Measurements from ENCODE around the gene PIEZO2.
"Not testable (repeated sequence)": the region's sequence is repeated elsewhere in the genome, so short reads cannot be mapped to it uniquely, and the experiment has no call there.

PIEZO2 gene

DNA sequence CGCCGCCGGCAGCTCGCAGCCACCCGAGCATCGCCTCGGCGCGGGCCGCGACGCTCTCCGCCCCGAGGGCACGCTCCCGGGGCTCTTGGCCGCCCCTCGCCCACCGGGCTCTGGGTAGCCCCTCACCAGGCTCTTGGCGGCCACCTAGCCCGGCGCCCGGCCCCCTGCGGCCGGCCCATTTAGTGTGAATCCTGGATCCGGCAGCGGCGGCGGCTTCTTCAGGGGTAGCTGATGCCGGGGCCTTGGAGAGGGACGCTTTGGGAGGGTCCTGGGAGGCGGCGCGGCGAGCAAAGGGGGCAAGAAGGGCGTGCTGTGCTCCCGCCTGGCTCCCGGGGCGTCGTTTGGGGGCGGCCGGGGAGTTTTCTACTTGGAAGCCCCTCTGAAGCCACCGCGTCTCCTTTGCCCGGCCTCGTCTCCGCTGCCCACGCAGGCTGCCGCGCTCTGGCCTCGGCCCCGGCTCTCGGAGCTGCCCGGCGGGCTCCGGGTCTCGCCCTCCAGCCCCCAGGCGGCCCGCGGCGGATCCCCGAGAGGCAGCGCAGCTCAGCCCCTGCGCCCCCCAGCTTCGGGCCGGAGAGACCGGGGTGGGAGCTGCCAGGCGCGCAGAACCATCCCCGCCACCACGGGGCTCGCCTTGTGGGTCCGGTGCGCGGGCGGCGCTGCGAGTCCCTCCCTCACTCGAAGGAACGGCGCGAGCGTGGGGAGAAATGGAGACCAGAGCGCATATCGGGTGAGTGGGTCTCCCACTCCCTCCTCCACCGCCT is 509 bp downstream of the PIEZO2 start:
- peaks cover 39% of the 10 kb centered on the region for H3K4me1 ChIP-seq (ENCODE audit: insufficient read depth, low read length)
- no peak overlapping the region for H3K27ac ChIP-seq (ENCODE audit: low read length)
- H3K36me3 ChIP-seq (ENCODE audit: insufficient read depth, low read depth, low read length): no peaks in the 10 kb centered on the region
- no peaks in the 10 kb centered on the region for H3K9me3 ChIP-seq (ENCODE audit: insufficient read depth, low read depth, low read length)
- peak overlapping the region; percentile 35; the same call in 1 of the 2 replicates for H3K9ac ChIP-seq (ENCODE audit: low read depth, low read length)
- peaks cover 71% of the 10 kb centered on the region for H3K27me3 ChIP-seq (ENCODE audit: insufficient read depth, low read length)
- peak overlapping the region; percentile 67; the same call in 1 of the 2 replicates for H3K4me3 ChIP-seq (ENCODE audit: low read length)

DNA sequence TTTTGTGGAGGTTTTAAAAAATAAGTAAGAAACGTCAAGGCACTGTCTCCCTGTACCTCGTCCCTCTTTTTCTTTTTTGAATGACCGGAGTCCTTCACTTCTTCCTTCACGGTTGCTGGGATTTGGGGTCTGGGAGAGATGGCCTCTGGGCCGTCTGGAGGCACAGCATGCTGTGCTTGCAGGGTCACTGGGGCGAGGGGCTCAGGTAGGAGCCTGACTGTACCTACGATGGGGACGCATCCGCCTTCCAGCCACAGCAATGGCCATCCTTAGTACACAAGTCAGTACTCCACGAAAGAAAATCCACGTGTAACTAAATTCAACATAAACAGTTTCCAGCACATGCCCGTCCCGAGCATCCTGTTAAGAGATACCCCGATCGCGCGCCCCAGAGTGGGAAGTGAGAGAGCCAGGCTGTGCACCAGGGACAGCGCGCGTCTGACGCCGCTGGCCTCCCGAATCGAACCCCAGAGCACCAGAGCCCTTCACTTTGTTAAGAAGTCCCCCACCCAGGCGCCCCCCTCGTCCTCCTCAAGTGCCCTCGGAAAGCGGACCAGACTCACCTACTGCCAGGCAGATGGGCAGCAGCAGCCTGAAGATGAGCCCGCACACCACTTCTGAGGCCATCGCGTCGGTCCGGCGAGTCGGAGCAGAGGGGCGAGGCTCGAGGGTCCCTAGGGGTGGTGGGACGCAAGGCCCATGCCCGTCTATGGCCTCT is 1.2 kb downstream of the PIEZO2 start:
- Histone ChIP-seq H3K9ac (ENCODE audit: low read depth, low read length) (no peak overlapping the region; the same call in 1 of the 2 replicates), H3K4me1 (ENCODE audit: insufficient read depth, low read length) (peaks cover 39% of the 10 kb centered on the region), H3K4me3 (ENCODE audit: low read length) (peak overlapping the region; percentile 67), H3K9me3 (ENCODE audit: insufficient read depth, low read depth, low read length) (no peaks in the 10 kb centered on the region), H3K36me3 (ENCODE audit: insufficient read depth, low read depth, low read length) (no peaks in the 10 kb centered on the region), H3K27ac (ENCODE audit: low read length) (no peak overlapping the region), H3K27me3 (ENCODE audit: insufficient read depth, low read length) (peaks cover 71% of the 10 kb centered on the region)

DNA sequence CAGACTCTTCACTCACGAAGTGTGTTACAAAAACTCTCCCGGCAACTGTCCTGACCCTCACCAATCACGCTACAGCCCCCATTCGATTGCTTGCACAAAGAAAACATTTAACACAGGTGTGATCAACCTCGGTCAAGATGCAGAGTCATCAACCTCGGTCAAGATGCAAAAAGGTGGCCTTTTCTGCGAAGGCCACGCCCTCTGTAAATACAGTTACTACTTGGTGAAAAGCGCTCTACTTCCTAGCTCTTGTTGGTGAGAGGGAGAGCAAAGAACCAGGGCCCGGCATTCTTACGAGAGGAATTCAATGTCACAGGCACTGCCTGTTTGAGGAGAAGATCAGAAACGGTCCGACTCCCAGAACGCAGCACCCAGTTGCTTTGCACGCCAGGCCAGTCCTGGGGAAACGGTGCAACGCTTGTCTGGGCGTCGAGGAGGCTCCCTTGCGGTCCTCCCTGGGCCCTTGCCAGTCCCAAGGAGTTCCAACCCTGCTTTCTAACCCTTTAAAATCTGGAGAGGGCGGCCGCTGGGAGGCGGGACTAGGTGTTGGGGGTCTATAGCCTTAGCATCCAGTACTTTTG is 1.9 kb downstream of the PIEZO2 start:
- H3K9ac ChIP-seq (ENCODE audit: low read depth, low read length): no peak overlapping the region; the same call in 1 of the 2 replicates
- H3K27me3 ChIP-seq (ENCODE audit: insufficient read depth, low read length): peaks cover 71% of the 10 kb centered on the region
- no peaks in the 10 kb centered on the region for H3K9me3 ChIP-seq (ENCODE audit: insufficient read depth, low read depth, low read length)
- H3K4me3 ChIP-seq (ENCODE audit: low read length): peak overlapping the region; percentile 67
- peaks cover 39% of the 10 kb centered on the region for H3K4me1 ChIP-seq (ENCODE audit: insufficient read depth, low read length)
- no peaks in the 10 kb centered on the region for H3K36me3 ChIP-seq (ENCODE audit: insufficient read depth, low read depth, low read length)
- no peak overlapping the region for H3K27ac ChIP-seq (ENCODE audit: low read length)

DNA sequence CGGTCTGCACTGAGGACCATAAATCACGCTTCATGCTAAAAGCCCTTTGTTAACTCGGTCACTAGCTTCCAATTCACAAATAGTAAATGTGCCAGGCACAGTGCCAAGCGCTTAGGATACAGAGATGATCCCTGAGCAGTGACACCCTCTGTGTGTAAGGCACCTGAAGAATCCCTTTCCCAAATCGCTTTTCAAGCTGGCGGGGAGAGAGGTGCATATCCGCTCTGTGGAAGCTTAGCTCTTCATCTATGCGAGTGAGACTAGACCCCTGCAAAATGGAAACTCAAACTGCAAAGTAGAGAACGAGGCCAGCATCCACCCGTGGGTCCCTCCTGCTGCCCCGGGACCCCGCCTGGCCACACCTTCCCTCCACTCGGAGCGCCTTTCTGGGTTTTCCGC is 2.4 kb downstream of the PIEZO2 start:
- no peak overlapping the region for H3K27ac ChIP-seq (ENCODE audit: low read length)
- no peaks in the 10 kb centered on the region for H3K36me3 ChIP-seq (ENCODE audit: insufficient read depth, low read depth, low read length)
- peaks cover 71% of the 10 kb centered on the region for H3K27me3 ChIP-seq (ENCODE audit: insufficient read depth, low read length)
- no peak overlapping the region; the same call in 1 of the 2 replicates for H3K9ac ChIP-seq (ENCODE audit: low read depth, low read length)
- H3K9me3 ChIP-seq (ENCODE audit: insufficient read depth, low read depth, low read length): no peaks in the 10 kb centered on the region
- peaks cover 39% of the 10 kb centered on the region for H3K4me1 ChIP-seq (ENCODE audit: insufficient read depth, low read length)
- H3K4me3 ChIP-seq (ENCODE audit: low read length): peak overlapping the region; percentile 67

DNA sequence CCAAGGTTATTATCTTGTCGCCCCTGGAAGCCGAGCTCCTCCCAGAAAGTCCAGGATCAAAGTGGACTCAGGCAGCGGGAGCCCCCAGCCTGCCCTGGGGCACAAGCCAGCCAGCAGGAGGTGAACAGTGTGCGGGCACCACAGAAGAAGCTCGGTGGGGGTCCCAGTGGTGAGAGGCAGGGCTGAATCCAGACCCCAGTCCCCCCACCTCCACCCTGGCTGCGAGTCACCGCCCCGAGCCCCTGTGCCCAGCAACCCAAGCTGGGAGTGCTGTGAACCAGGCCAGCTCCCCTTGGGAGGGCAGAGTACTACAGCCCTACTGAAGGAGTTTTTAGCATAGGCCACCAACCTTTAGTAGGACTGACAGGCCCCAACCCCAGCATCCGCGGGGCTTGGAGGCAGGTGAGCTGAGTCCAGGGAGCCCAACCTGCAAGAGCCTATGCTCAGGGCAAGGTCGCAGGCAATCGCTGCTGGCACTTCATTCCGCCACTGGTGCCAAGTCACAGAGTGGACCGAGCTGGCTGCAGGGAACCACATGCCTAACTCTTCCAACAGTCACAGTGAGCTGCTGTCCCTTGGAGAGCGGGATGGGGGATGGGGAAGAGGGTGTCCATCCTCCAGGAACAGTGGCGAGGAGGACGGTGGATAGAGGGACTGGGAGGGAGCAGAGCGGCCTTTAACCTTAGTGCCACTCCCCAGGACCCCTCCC is 3.0 kb downstream of the PIEZO2 start:
- peak overlapping the region; percentile 67 for H3K4me3 ChIP-seq (ENCODE audit: low read length)
- no peaks in the 10 kb centered on the region for H3K9me3 ChIP-seq (ENCODE audit: insufficient read depth, low read depth, low read length)
- no peak overlapping the region for H3K27ac ChIP-seq (ENCODE audit: low read length)
- no peaks in the 10 kb centered on the region for H3K36me3 ChIP-seq (ENCODE audit: insufficient read depth, low read depth, low read length)
- peaks cover 67% of the 10 kb centered on the region for H3K27me3 ChIP-seq (ENCODE audit: insufficient read depth, low read length)
- peaks cover 36% of the 10 kb centered on the region for H3K4me1 ChIP-seq (ENCODE audit: insufficient read depth, low read length)
- no peak overlapping the region for H3K9ac ChIP-seq (ENCODE audit: low read depth, low read length)

DNA sequence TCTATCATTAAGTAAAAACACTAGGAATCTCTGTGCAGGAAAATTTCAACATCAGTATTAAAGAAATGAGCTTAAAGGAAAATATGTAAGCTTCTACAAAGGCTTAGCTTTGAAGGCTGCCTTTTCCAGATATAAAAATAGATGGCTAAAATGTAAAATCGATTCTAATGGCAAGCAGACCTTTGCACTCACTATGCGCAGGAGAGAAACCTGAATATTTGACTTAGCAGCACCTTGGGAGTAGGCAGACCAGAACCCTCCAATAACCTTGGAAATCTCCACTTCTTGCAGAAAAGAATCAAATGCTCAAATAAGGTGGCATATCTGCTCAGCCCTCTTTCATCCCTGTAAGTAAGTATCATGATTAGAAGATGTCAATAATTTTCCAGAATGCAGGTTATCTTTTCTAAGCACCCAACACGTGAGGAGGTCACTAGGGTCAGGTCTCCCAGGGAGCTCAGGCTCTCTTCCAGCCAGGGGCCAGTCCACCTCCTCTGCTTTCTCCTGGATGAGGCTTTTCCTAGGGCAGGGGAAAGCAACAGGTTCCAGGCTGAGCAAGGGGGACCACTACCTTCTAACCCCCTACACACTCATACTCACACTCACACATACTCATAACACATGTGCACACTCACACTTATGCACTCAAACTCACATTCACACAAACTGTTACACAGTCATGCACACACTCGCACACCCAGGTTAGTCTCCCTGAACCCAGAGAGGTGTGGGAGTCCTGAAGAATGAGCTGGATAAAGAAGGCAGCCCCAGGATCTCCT is 3.8 kb downstream of the PIEZO2 start:
- H3K27ac ChIP-seq (ENCODE audit: low read length): no peak overlapping the region

DNA sequence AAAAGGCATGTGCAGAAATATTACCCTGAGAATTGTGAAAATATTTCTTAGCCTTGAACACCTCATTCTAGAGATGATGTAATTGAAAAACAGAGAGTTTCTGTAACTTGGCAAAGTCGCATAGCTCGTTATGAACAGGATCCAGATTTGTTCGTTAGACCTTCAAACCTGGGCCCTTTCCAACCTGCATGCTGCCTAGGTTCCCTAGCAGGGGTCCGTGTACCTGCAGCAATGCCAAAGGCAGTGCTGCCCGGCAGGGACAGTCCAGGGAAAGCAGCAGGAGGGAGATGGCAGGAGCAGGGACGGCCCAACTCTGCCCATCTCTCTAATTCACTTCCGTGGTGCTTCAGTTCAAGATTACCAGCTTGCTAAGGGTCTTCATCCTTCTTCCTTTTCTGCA is 12.0 kb downstream of the PIEZO2 start:
- H3K4me1 ChIP-seq (ENCODE audit: insufficient read depth, low read length): no peaks in the 10 kb centered on the region
- H3K36me3 ChIP-seq (ENCODE audit: insufficient read depth, low read depth, low read length): no peaks in the 10 kb centered on the region
- H3K27me3 ChIP-seq (ENCODE audit: insufficient read depth, low read length): no peaks in the 10 kb centered on the region
- H3K9ac ChIP-seq (ENCODE audit: low read depth, low read length): no peak overlapping the region
- H3K27ac ChIP-seq (ENCODE audit: low read length): no peak overlapping the region
- no peaks in the 10 kb centered on the region for H3K9me3 ChIP-seq (ENCODE audit: insufficient read depth, low read depth, low read length)
- H3K4me3 ChIP-seq (ENCODE audit: low read length): no peak overlapping the region

More for the DNA sequence above, 3.8 kb downstream of the PIEZO2 start:
- Histone ChIP-seq H3K36me3 (ENCODE audit: insufficient read depth, low read depth, low read length) (no peaks in the 10 kb centered on the region), H3K27me3 (ENCODE audit: insufficient read depth, low read length) (peaks cover 60% of the 10 kb centered on the region), H3K4me1 (ENCODE audit: insufficient read depth, low read length) (peaks cover 28% of the 10 kb centered on the region), H3K4me3 (ENCODE audit: low read length) (peak overlapping the region; percentile 67), H3K9me3 (ENCODE audit: insufficient read depth, low read depth, low read length) (no peaks in the 10 kb centered on the region), H3K9ac (ENCODE audit: low read depth, low read length) (no peak overlapping the region)

DNA sequence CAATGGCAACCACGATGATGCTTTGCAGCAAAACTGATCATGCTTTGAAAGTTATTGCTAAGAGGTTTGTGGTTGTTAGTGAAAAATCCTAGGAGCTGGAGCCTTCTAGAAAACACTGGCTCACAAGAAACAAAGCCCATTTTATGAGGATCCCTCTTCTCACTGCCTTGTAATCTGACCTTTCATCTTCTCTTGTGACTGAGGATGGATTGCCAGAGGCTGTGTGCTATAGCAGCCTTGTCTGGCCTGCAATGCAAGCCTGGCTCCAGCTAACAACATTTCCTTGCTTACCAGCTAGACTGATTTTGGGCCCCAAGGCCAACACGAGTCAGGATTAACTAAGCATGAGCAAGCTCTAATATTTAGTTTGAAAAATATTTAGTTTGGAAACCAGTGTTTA is 13.1 kb downstream of the PIEZO2 start:
- H3K9me3 ChIP-seq (ENCODE audit: insufficient read depth, low read depth, low read length): no peaks in the 10 kb centered on the region
- H3K9ac ChIP-seq (ENCODE audit: low read depth, low read length): no peak overlapping the region
- H3K4me3 ChIP-seq (ENCODE audit: low read length): no peak overlapping the region
- no peaks in the 10 kb centered on the region for H3K4me1 ChIP-seq (ENCODE audit: insufficient read depth, low read length)
- no peak overlapping the region for H3K27ac ChIP-seq (ENCODE audit: low read length)
- no peaks in the 10 kb centered on the region for H3K27me3 ChIP-seq (ENCODE audit: insufficient read depth, low read length)
- no peaks in the 10 kb centered on the region for H3K36me3 ChIP-seq (ENCODE audit: insufficient read depth, low read depth, low read length)

DNA sequence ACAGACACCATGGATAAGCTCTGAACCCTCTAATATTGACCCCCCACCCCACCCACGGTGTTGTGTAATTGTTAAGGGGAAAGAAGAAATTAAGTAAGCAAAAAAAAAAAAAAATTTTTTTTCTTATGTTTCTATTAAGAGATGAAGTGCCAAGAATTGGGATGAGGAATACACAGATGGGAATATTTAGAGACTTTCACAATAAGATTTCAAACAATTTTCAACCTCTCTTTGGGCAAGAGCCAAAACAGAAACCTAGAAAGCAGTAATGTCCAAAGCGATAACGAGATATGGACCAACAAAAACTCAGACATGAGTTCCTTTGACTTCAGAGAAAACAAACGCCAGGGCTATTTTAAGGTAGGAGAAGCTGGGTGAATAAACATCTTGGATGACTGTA is 14.4 kb downstream of the PIEZO2 start:
- Histone ChIP-seq H3K4me3 (ENCODE audit: low read length) (no peak overlapping the region), H3K27me3 (ENCODE audit: insufficient read depth, low read length) (no peaks in the 10 kb centered on the region)

DNA sequence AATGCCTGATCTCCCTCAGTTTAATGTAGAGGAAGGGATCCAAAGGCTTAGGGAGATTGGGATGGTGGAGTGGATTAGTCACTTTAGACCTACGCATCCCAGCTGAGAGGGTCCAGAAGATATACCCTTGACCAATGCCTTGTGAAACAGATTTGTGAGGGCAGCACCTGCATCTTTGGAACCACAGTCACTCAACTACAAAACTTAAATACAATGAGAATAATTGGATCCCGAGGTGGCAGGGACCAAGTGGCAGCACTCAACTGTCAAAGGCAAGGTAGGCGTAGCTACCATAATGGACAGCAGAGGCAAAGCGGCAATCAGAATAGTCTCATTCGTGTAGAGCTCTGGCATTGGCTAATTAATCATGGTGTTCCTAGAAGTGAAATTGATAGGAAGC is 20.3 kb downstream of the PIEZO2 start:
- not testable (repeated sequence) for H3K36me3 ChIP-seq (ENCODE audit: insufficient read depth, low read depth, low read length); H3K4me1 ChIP-seq (ENCODE audit: insufficient read depth, low read length); H3K4me3 ChIP-seq (ENCODE audit: low read length); H3K9me3 ChIP-seq (ENCODE audit: insufficient read depth, low read depth, low read length); H3K27me3 ChIP-seq (ENCODE audit: insufficient read depth, low read length); H3K27ac ChIP-seq (ENCODE audit: low read length); H3K9ac ChIP-seq (ENCODE audit: low read depth, low read length)

More for the DNA sequence above, 14.4 kb downstream of the PIEZO2 start:
- Histone ChIP-seq H3K9me3 (ENCODE audit: insufficient read depth, low read depth, low read length) (no peaks in the 10 kb centered on the region), H3K4me1 (ENCODE audit: insufficient read depth, low read length) (no peaks in the 10 kb centered on the region), H3K27ac (ENCODE audit: low read length) (no peak overlapping the region), H3K9ac (ENCODE audit: low read depth, low read length) (no peak overlapping the region), H3K36me3 (ENCODE audit: insufficient read depth, low read depth, low read length) (no peaks in the 10 kb centered on the region)

Measured in iPS-20b (cell line).